ENCODE measurements around the gene PRDM11. TPM values are rescaled to one million over a fixed set of nuclear protein-coding genes. Genes with fewer than 3 reads are reported as not detected.

The PRDM11 gene
- total RNA-seq, 1 experiment from 2014 or later = 27.4 TPM

DNA sequence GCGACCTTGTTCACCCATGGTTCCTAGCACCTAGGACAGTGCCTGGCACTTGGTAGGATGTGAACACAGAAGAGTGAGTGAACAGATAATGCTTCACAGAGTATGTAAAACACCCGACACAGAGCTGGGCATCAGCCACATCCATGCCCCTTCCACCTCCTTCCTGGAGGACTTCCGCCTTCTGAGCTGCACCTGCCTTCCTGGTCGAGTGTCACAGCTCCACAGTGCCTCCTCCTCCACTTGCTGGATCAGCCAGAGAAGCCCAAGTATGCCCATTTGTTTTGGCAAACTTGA lies 20.1 kb downstream of the PRDM11 start:
- no TSS peak for BruUV-seq (replicated peaks)
- ATAC-seq (no peak), DNase-seq (ENCODE audit: low read depth, low spot score) (no peak)
- H3K36me3 ChIP-seq (ENCODE audit: control insufficient read depth, insufficient read depth, low read length) = no peaks in the 10 kb centered on the region
- H3K27me3 ChIP-seq (ENCODE audit: control insufficient read depth, insufficient read depth, low read length) = no peaks in the 10 kb centered on the region
- in situ Hi-C loops (cut with HindIII; ENCODE audit: low pct_unique_long_range_greater_than_20kb, low sequenced_read_pairs) = no loop called here
- intact Hi-C loops (cut with micrococcal nuclease; ENCODE audit: unreplicated experiment) = no loop called here
- ChIA-PET POLR2A (no interaction called here), CTCF (no interaction called here)
- no peak overlapping the region for H3K4me3 ChIP-seq (ENCODE audit: low read depth in 2 of 2, low read length in 2 of 2)
- no peak overlapping the region for H3K27ac ChIP-seq (ENCODE audit: low read length)
- TF ChIP-seq, protein P1, sequence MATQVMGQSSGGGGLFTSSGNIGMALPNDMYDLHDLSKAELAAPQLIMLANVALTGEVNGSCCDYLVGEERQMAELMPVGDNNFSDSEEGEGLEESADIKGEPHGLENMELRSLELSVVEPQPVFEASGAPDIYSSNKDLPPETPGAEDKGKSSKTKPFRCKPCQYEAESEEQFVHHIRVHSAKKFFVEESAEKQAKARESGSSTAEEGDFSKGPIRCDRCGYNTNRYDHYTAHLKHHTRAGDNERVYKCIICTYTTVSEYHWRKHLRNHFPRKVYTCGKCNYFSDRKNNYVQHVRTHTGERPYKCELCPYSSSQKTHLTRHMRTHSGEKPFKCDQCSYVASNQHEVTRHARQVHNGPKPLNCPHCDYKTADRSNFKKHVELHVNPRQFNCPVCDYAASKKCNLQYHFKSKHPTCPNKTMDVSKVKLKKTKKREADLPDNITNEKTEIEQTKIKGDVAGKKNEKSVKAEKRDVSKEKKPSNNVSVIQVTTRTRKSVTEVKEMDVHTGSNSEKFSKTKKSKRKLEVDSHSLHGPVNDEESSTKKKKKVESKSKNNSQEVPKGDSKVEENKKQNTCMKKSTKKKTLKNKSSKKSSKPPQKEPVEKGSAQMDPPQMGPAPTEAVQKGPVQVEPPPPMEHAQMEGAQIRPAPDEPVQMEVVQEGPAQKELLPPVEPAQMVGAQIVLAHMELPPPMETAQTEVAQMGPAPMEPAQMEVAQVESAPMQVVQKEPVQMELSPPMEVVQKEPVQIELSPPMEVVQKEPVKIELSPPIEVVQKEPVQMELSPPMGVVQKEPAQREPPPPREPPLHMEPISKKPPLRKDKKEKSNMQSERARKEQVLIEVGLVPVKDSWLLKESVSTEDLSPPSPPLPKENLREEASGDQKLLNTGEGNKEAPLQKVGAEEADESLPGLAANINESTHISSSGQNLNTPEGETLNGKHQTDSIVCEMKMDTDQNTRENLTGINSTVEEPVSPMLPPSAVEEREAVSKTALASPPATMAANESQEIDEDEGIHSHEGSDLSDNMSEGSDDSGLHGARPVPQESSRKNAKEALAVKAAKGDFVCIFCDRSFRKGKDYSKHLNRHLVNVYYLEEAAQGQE (IDR thresholded peaks at IDR 0.05; ENCODE audit: insufficient read depth in 1 of 2, low read depth in 2 of 2, low read length in 1 of 2) = peak in 1 of 2 experiments; percentile 37; a peak in 1 of 4 replicates
- no peak for TF ChIP-seq SIN3A (IDR thresholded peaks at IDR 0.05; ENCODE audit: borderline replicate concordance, insufficient read depth, low read depth, low read length)
- peaks cover 2% of the 10 kb centered on the region; the same call in 1 of the 2 replicates for H3K4me1 ChIP-seq (ENCODE audit: control insufficient read depth, insufficient read depth, low read length)
- no peaks in the 10 kb centered on the region for H3K9me3 ChIP-seq (ENCODE audit: control insufficient read depth, insufficient read depth, low read depth, low read length)

DNA sequence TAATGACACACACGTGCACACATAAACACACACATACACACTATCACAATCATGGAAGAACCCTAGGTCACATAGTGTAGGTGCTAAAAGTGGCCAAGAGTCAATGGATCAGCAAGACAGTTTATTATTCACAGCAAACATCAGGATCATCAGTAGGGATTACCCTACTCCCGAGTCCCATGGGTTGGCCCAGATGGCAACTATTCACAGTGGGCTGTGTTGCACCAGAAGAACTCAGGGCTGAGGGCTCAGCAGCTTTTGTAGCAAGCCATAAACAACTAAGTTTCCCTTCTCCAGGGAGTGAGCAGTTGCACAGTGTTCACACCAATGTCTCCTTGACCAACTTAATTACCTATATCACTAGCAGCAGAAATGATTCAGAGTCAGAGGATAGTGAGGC lies 20.8 kb downstream of the PRDM11 start:
- DNase-seq (ENCODE audit: low read depth, low spot score) (no peak), ATAC-seq (no peak)
- TF ChIP-seq, protein P2, sequence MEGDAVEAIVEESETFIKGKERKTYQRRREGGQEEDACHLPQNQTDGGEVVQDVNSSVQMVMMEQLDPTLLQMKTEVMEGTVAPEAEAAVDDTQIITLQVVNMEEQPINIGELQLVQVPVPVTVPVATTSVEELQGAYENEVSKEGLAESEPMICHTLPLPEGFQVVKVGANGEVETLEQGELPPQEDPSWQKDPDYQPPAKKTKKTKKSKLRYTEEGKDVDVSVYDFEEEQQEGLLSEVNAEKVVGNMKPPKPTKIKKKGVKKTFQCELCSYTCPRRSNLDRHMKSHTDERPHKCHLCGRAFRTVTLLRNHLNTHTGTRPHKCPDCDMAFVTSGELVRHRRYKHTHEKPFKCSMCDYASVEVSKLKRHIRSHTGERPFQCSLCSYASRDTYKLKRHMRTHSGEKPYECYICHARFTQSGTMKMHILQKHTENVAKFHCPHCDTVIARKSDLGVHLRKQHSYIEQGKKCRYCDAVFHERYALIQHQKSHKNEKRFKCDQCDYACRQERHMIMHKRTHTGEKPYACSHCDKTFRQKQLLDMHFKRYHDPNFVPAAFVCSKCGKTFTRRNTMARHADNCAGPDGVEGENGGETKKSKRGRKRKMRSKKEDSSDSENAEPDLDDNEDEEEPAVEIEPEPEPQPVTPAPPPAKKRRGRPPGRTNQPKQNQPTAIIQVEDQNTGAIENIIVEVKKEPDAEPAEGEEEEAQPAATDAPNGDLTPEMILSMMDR (IDR thresholded peaks at IDR 0.05) = no peak
- TF ChIP-seq TCF7L2 (IDR thresholded peaks at IDR 0.05; ENCODE audit: low read depth, low read length) (no peak), SIN3A (IDR thresholded peaks at IDR 0.05; ENCODE audit: borderline replicate concordance, insufficient read depth, low read depth, low read length) (no peak), POLR2AphosphoS5 (IDR thresholded peaks at IDR 0.05; ENCODE audit: low read depth, low read length) (no peak)
- TF ChIP-seq, protein P1 (IDR thresholded peaks at IDR 0.05; ENCODE audit: insufficient read depth in 1 of 2, low read depth in 2 of 2, low read length in 1 of 2) = no peak
- no peaks in the 10 kb centered on the region for H3K9me3 ChIP-seq (ENCODE audit: control insufficient read depth, insufficient read depth, low read depth, low read length)
- intact Hi-C loops (cut with micrococcal nuclease; ENCODE audit: unreplicated experiment) = no loop called here
- no peaks in the 10 kb centered on the region for H3K36me3 ChIP-seq (ENCODE audit: control insufficient read depth, insufficient read depth, low read length)
- in situ Hi-C loops (cut with HindIII; ENCODE audit: low pct_unique_long_range_greater_than_20kb, low sequenced_read_pairs) = no loop called here
- ChIA-PET POLR2A (no interaction called here), CTCF (no interaction called here)
- no peak overlapping the region for H3K4me3 ChIP-seq (ENCODE audit: low read depth in 2 of 2, low read length in 2 of 2)
- no peak overlapping the region for H3K27ac ChIP-seq (ENCODE audit: low read length)
- no peaks in the 10 kb centered on the region for H3K4me1 ChIP-seq (ENCODE audit: control insufficient read depth, insufficient read depth, low read length)
- no peaks in the 10 kb centered on the region for H3K27me3 ChIP-seq (ENCODE audit: control insufficient read depth, insufficient read depth, low read length)
- BruUV-seq (replicated peaks) = no TSS peak
